BJ (cell line): ENCODE measurements around the gene NEK7. TPM values are rescaled to one million over a fixed set of nuclear protein-coding genes. Genes with fewer than 3 reads are reported as not detected.

Experiments used
- CTCF ChIA-PET: fragments of 350-600 bp; formaldehyde crosslinking; extraction: SDS; loops from one replicate; lab custom pipeline; 2021; ENCODE audit warnings: antibody characterized with exemption, inconsistent platforms; lab: Yijun Ruan, JAX
- POLR2A ChIA-PET: fragments of 300-600 bp; sonication (Branson Sonifier 250); formaldehyde crosslinking; extraction: SDS; loops from one replicate; lab custom pipeline; 2021; ENCODE audit warnings: antibody characterized with exemption; lab: Charles Lee
- DNase-seq: peaks from one replicate; pipeline ENCODE4 v3.0.0-alpha.2; 2011; ENCODE audit warnings: low read depth
- H3K27me3 ChIP-seq: 2 replicates; pipeline ENCODE4 v1.6.0; 2011; ENCODE audit warnings: low read length; ENCODE audit not compliant: control insufficient read depth, insufficient read depth
- H3K36me3 ChIP-seq: 2 replicates; pipeline ENCODE4 v1.5.1; 2011; ENCODE audit warnings: low read length; ENCODE audit not compliant: control insufficient read depth, insufficient read depth
- H3K4me3 ChIP-seq: 2 replicates; pipeline ENCODE4 v1.5.1; 2011; ENCODE audit warnings: low read depth, mild to moderate bottlenecking, control low read depth, low read length
- CTCF ChIP-seq: IDR thresholded peaks from 2 replicates; pipeline ENCODE4 v1.5.1; 2011; ENCODE audit warnings: low read depth, mild to moderate bottlenecking, control low read depth, inconsistent platforms, low read length, moderate library complexity; ENCODE audit not compliant: insufficient read depth
- polyA plus RNA-seq: library from polyadenylated mRNA; depleted of rRNA; stranded (reverse); fragments of >200 nt; gene quantifications from 2 replicates; pipeline ENCODE4 v1.2.3, GENCODE V29; 2011

NEK7 gene
- polyA plus RNA-seq, 1 experiment: 428 TPM

GRCh38 chr1:198320759-198321158 is 164.0 kb downstream of the NEK7 start:
- Histone ChIP-seq H3K27me3 (no peaks in the 10 kb centered on the region), H3K36me3 (peaks cover 1% of the 10 kb centered on the region; the same call in 1 of the 2 replicates), H3K4me3 (no peak overlapping the region)
- POLR2A ChIA-PET: no interaction called here
- CTCF ChIA-PET: no interaction called here
- TF ChIP-seq CTCF: no peak
- DNase-seq: no peak

- ChIA-PET POLR2A (no interaction called here), CTCF (no interaction called here)
- Histone ChIP-seq H3K36me3 (no peaks in the 10 kb centered on the region), H3K4me3 (no peak overlapping the region), H3K27me3 (no peaks in the 10 kb centered on the region)
- no peak for DNase-seq
- TF ChIP-seq CTCF: no peak
Measured at GRCh38 chr1:198326232-198326631, 169.4 kb downstream of the NEK7 start.

GRCh38 chr1:198326915-198327314 is 170.1 kb downstream of the NEK7 start:
- no peak for TF ChIP-seq CTCF
- no peaks in the 10 kb centered on the region for H3K27me3 ChIP-seq
- H3K36me3 ChIP-seq: no peaks in the 10 kb centered on the region
- DNase-seq: no peak
- ChIA-PET POLR2A (interaction anchor here (0.6 kb wide), 1 partner anchor 28 kb away, joined by 3 read pairs; no protein-coding TSS in a partner anchor), CTCF (no interaction called here)
- H3K4me3 ChIP-seq: no peak overlapping the region

- POLR2A ChIA-PET: no interaction called here
Measured at GRCh38 chr1:198328458-198329032, 171.7 kb downstream of the NEK7 start.

GRCh38 chr1:198330982-198331615 is 174.3 kb downstream of the NEK7 start:
- ChIA-PET POLR2A (no interaction called here), CTCF (no interaction called here)
- no peak for DNase-seq
- H3K27me3 ChIP-seq: no peaks in the 10 kb centered on the region
- no peaks in the 10 kb centered on the region for H3K36me3 ChIP-seq
- TF ChIP-seq CTCF: no peak
- H3K4me3 ChIP-seq: no peak overlapping the region

More at GRCh38 chr1:198328458-198329032, 171.7 kb downstream of the NEK7 start:
- H3K36me3 ChIP-seq: no peaks in the 10 kb centered on the region
- H3K27me3 ChIP-seq: no peaks in the 10 kb centered on the region
- no peak overlapping the region for H3K4me3 ChIP-seq
- DNase-seq: no peak
- CTCF ChIA-PET: no interaction called here
- TF ChIP-seq CTCF: no peak
